A673 (cell line): Measurements from ENCODE around the gene LRPPRC. TPM values are rescaled to one million over a fixed set of nuclear protein-coding genes. Genes with fewer than 3 reads are reported as not detected.

Experiments used
- BruUV-seq: library from RNA; stranded (reverse); fragments of 400-500 nt; replicated peaks from 2 replicates; lab custom pipeline; 2021; lab: Mats Ljungman, UMichigan
- CTCF ChIA-PET: fragments of 300-600 bp; sonication (Branson Sonifier 250); formaldehyde crosslinking; loops from one replicate; lab custom pipeline; 2022; ENCODE audit warnings: antibody characterized with exemption; lab: Charles Lee
- POLR2A ChIA-PET: fragments of 300-600 bp; sonication (Branson Sonifier 250); formaldehyde crosslinking; loops from one replicate; lab custom pipeline; 2022; ENCODE audit warnings: antibody characterized with exemption; ENCODE audit not compliant: low non-redundant PET; lab: Charles Lee
- DNase-seq: peaks from one replicate; pipeline ENCODE4 v3.0.0-alpha.2; 2015; ENCODE audit warnings: low spot score
- H3K27ac ChIP-seq: fragments of 200-600 bp; sonication (generic); 2 replicates; pipeline ENCODE4 v1.5.1; 2016; ENCODE audit warnings: mixed run types, low read depth, mild to moderate bottlenecking, mixed read lengths, antibody characterized with exemption, low read length; ENCODE audit not compliant: poor library complexity, severe bottlenecking
- H3K27me3 ChIP-seq: fragments of 200-600 bp; sonication (generic); replicated peaks from 2 replicates; pipeline ENCODE4 v1.6.1; 2017; ENCODE audit warnings: mixed run types, low read depth, mild to moderate bottlenecking, mixed read lengths, antibody characterized with exemption, low read length; ENCODE audit not compliant: insufficient read depth, poor library complexity
- H3K36me3 ChIP-seq: fragments of 200-600 bp; sonication (generic); 2 replicates; pipeline ENCODE4 v1.6.1; 2016; ENCODE audit warnings: mixed run types, mild to moderate bottlenecking, mixed read lengths, antibody characterized with exemption, low read length; ENCODE audit not compliant: insufficient read depth, poor library complexity, severe bottlenecking
- H3K4me1 ChIP-seq: fragments of 200-600 bp; sonication (generic); 2 replicates; pipeline ENCODE4 v1.6.1; 2017; ENCODE audit warnings: mixed run types, mild to moderate bottlenecking, mixed read lengths, antibody characterized with exemption, low read length; ENCODE audit not compliant: insufficient read depth, poor library complexity, severe bottlenecking
- H3K4me3 ChIP-seq: fragments of 200-600 bp; sonication (generic); 2 replicates; pipeline ENCODE4 v1.5.1; 2016; ENCODE audit warnings: low read depth, mixed run types, mild to moderate bottlenecking, mixed read lengths, low read length; ENCODE audit not compliant: poor library complexity, severe bottlenecking
- H3K9me3 ChIP-seq: fragments of 200-600 bp; sonication (generic); 2 replicates; pipeline ENCODE4 v1.6.1; 2016; ENCODE audit warnings: mixed run types, low read depth, mild to moderate bottlenecking, mixed read lengths, antibody characterized with exemption, low read length; ENCODE audit not compliant: poor library complexity, severe bottlenecking
- CTCF ChIP-seq: fragments of 300-800, 200-600 bp; sonication (generic); conservative IDR thresholded peaks from 2 replicates; pipeline ENCODE4 v1.5.1; 2017; ENCODE audit warnings: low read depth, mild to moderate bottlenecking, antibody characterized with exemption, low read length, moderate library complexity, mixed read lengths
- EZH2 ChIP-seq: fragments of 200-600 bp; sonication (generic); IDR thresholded peaks from 2 replicates; pipeline ENCODE4 v1.6.1; 2017; ENCODE audit warnings: borderline replicate concordance, low read depth, mild to moderate bottlenecking, mixed read lengths, antibody characterized with exemption, low read length; ENCODE audit not compliant: poor library complexity, severe bottlenecking
- intact Hi-C: fragments of 100-400 bp; cut with micrococcal nuclease; formaldehyde crosslinking; loops from one replicate; pipeline ENCODE4 v1.10.0; 2022; ENCODE audit not compliant: unreplicated experiment
- total RNA-seq: library from RNA; stranded (reverse); gene quantifications from 2 replicates; pipeline ENCODE4 v1.2.3, GENCODE V29; 2021

The LRPPRC gene
- total RNA-seq, 1 experiment from 2014 or later = 144 TPM

- peaks cover 6% of the 10 kb centered on the region for H3K4me1 ChIP-seq
- DNase-seq = no peak
- H3K36me3 ChIP-seq = peaks cover 68% of the 10 kb centered on the region
- POLR2A ChIA-PET = no interaction called here
- no peak for TF ChIP-seq CTCF
- no peak for TF ChIP-seq EZH2
- H3K27me3 ChIP-seq = no peaks in the 10 kb centered on the region
- H3K27ac ChIP-seq = no peak overlapping the region
- no peaks in the 10 kb centered on the region for H3K9me3 ChIP-seq
- CTCF ChIA-PET = no interaction called here
- BruUV-seq = no TSS peak
- intact Hi-C loops = no loop called here
- no peak overlapping the region for H3K4me3 ChIP-seq
Measured at GRCh38 chr2:43899589-43899988, 96.2 kb downstream of the LRPPRC start.

- no TSS peak for BruUV-seq
- H3K27ac ChIP-seq = no peak overlapping the region
- intact Hi-C loops = no loop called here
Measured at GRCh38 chr2:43898838-43899346, 96.9 kb downstream of the LRPPRC start.

GRCh38 chr2:43898134-43898837 lies 97.5 kb downstream of the LRPPRC start:
- CTCF ChIA-PET = no interaction called here
- POLR2A ChIA-PET = no interaction called here
- Histone ChIP-seq H3K4me1 (peaks cover 6% of the 10 kb centered on the region), H3K27ac (no peak overlapping the region), H3K4me3 (no peak overlapping the region), H3K27me3 (no peaks in the 10 kb centered on the region), H3K36me3 (peaks cover 75% of the 10 kb centered on the region), H3K9me3 (no peaks in the 10 kb centered on the region)
- BruUV-seq = no TSS peak
- TF ChIP-seq CTCF = peak; percentile 43; the same call in 1 of the 2 replicates
- TF ChIP-seq EZH2 = no peak
- intact Hi-C loops = no loop called here
- peak; percentile 71 for DNase-seq

More at GRCh38 chr2:43898838-43899346, 96.9 kb downstream of the LRPPRC start:
- H3K36me3 ChIP-seq = peaks cover 70% of the 10 kb centered on the region
- H3K27me3 ChIP-seq = no peaks in the 10 kb centered on the region
- DNase-seq = no peak
- H3K9me3 ChIP-seq = no peaks in the 10 kb centered on the region
- CTCF ChIA-PET = no interaction called here
- TF ChIP-seq EZH2 = no peak
- no peak for TF ChIP-seq CTCF
- POLR2A ChIA-PET = no interaction called here
- H3K4me3 ChIP-seq = no peak overlapping the region
- H3K4me1 ChIP-seq = peaks cover 6% of the 10 kb centered on the region
